GM19467 (cell line): ENCODE data around the gene WNT3.
"Not testable (repeated sequence)": the region's sequence is repeated elsewhere in the genome, so short reads cannot be mapped to it uniquely, and the experiment has no call there.

Source experiments
- ATAC-seq: cut with Tn5 transposase; IDR thresholded peaks from one replicate; pipeline ENCODE4 v1.9.1; 2021; ENCODE audit warnings: mild to moderate bottlenecking, moderate library complexity; ENCODE audit not compliant: unreplicated experiment

The WNT3 gene

GRCh38 chr17:46818316-46818928, at the start of gene WNT3:
WNT3 (minus strand) TSS chr17:46818692; CDS start chr17:46818597, 95 bp downstream.
- ATAC-seq, result no peak

GRCh38 chr17:46866747-46867146, 48.3 kb upstream of the WNT3 start:
- ATAC-seq, result no peak

GRCh38 chr17:46866325-46866724, 47.8 kb upstream of the WNT3 start:
- ATAC-seq, result no peak

- ATAC-seq, result no peak
Measured at GRCh38 chr17:46865100-46865499, 46.6 kb upstream of the WNT3 start.

GRCh38 chr17:46863383-46864121, 45.1 kb upstream of the WNT3 start:
- ATAC-seq, result no peak

GRCh38 chr17:46862949-46863348, 44.5 kb upstream of the WNT3 start:
- no peak for ATAC-seq

GRCh38 chr17:46859996-46860395, 41.5 kb upstream of the WNT3 start:
- no peak for ATAC-seq

- ATAC-seq, result no peak
Measured at GRCh38 chr17:46857600-46857999, 39.1 kb upstream of the WNT3 start.

GRCh38 chr17:46854948-46855347, 36.5 kb upstream of the WNT3 start:
- no peak for ATAC-seq

GRCh38 chr17:46854515-46854914, 36.0 kb upstream of the WNT3 start:
- ATAC-seq, result no peak

GRCh38 chr17:46853896-46854444, 35.5 kb upstream of the WNT3 start:
- ATAC-seq, result no peak

- ATAC-seq, result no peak
Measured at GRCh38 chr17:46851029-46851741, 32.7 kb upstream of the WNT3 start, which contains the start of gene WNT9B. WNT9B (plus strand) TSS chr17:46851583; CDS start chr17:46851639, 56 bp downstream.

GRCh38 chr17:46850688-46851028, 32.2 kb upstream of the WNT3 start:
- ATAC-seq, result no peak

- ATAC-seq, result no peak
Measured at GRCh38 chr17:46848534-46848933, 30.0 kb upstream of the WNT3 start.

- no peak for ATAC-seq
Measured at GRCh38 chr17:46847204-46848191, 29.0 kb upstream of the WNT3 start.

GRCh38 chr17:46842835-46843234, 24.3 kb upstream of the WNT3 start:
- ATAC-seq, result no peak

- no peak for ATAC-seq
Measured at GRCh38 chr17:46841561-46842379, 23.3 kb upstream of the WNT3 start.

GRCh38 chr17:46840596-46840995, 22.1 kb upstream of the WNT3 start:
- ATAC-seq, result not testable (repeated sequence)

GRCh38 chr17:46839211-46839610, 20.7 kb upstream of the WNT3 start:
- ATAC-seq, result no peak

- ATAC-seq, result no peak
Measured at GRCh38 chr17:46837521-46837920, 19.0 kb upstream of the WNT3 start.
